Cardiac muscle cell (in vitro differentiated cells and primary cell): ENCODE data around the gene KIAA1671. TPM values are rescaled to one million over a fixed set of nuclear protein-coding genes. Genes with fewer than 3 reads are reported as not detected.

Experiments
- DNase-seq, 2 donors: peaks; one replicate each; pipeline versions ENCODE4 v3.0.0 to v3.0.0-alpha.2; 2010 to 2017; ENCODE audit warnings: low read depth in 1 of 2, low spot score in 1 of 2
- H3K27ac ChIP-seq: fragments of 200-600 bp; sonication (generic); 2 replicates; pipeline ENCODE4 v1.5.1; 2016
- H3K27me3 ChIP-seq: fragments of 200-600 bp; sonication (generic); 2 replicates; pipeline ENCODE4 v1.6.0; 2016; ENCODE audit warnings: control low read depth
- H3K36me3 ChIP-seq: fragments of 200-600 bp; sonication (generic); 2 replicates; pipeline ENCODE4 v1.5.1; 2016; ENCODE audit warnings: control low read depth
- H3K4me1 ChIP-seq: fragments of 200-600 bp; sonication (generic); 2 replicates; pipeline ENCODE4 v1.8.1; 2017; ENCODE audit warnings: low read depth, mild to moderate bottlenecking, mixed run types
- H3K4me3 ChIP-seq: fragments of 200-600 bp; sonication (generic); 2 replicates; pipeline ENCODE4 v1.5.1; 2016; ENCODE audit warnings: mild to moderate bottlenecking
- H3K9me3 ChIP-seq: fragments of 200-600 bp; sonication (generic); 2 replicates; pipeline ENCODE4 v1.5.1; 2017; ENCODE audit warnings: low read depth, mild to moderate bottlenecking, control low read depth
- polyA plus RNA-seq: library from polyadenylated mRNA; unstranded; fragments of >200 nt; fragmentation: Nextera tagmentation; extraction: Ambion mirVana; gene quantifications from 2 replicates; pipeline ENCODE4 v1.2.1, GENCODE V29; 2016
- total RNA-seq: library from RNA; depleted of rRNA; stranded (reverse); fragments of >200 nt; gene quantifications from 2 replicates; pipeline ENCODE4 v1.2.3, GENCODE V29; 2016
- TF ChIP-seq, protein P1 (sequence below): IDR thresholded peaks from 2 replicates; pipeline ENCODE4 v1.5.1; 2012; ENCODE audit warnings: low read depth, mild to moderate bottlenecking, low read length

The KIAA1671 gene
- total and polyA plus RNA-seq, 2 experiments from 2014 or later, result 10.9 to 37.3 TPM

GRCh38 chr22:25049770-25050169, 97.3 kb downstream of the KIAA1671 start:
- no peak overlapping the region for H3K4me3 ChIP-seq

DNA sequence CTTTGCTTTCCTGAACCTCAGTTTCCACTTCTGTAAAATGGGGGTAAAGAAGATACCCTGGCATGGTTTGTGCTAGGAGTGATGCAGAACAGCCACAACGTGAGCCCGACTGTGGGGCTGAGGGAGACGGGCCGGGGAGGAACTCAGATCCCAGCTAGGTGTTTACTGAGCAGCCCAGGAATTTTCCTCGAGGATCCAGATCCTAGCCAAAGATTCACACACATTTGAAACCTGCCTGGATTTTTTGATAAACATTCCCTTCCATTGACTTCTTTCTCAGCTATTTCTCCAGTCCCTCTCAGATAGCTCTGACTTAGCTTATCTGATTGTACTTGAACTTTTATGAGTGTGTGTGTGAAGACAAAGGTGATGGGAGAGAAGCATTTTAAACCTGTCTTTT, 98.0 kb downstream of the KIAA1671 start:
- peaks cover 10% of the 10 kb centered on the region for H3K36me3 ChIP-seq
- no peaks in the 10 kb centered on the region for H3K9me3 ChIP-seq
- no peak overlapping the region for H3K27ac ChIP-seq
- H3K27me3 ChIP-seq, result no peaks in the 10 kb centered on the region
- H3K4me1 ChIP-seq, result no peaks in the 10 kb centered on the region
- TF ChIP-seq, protein P1, sequence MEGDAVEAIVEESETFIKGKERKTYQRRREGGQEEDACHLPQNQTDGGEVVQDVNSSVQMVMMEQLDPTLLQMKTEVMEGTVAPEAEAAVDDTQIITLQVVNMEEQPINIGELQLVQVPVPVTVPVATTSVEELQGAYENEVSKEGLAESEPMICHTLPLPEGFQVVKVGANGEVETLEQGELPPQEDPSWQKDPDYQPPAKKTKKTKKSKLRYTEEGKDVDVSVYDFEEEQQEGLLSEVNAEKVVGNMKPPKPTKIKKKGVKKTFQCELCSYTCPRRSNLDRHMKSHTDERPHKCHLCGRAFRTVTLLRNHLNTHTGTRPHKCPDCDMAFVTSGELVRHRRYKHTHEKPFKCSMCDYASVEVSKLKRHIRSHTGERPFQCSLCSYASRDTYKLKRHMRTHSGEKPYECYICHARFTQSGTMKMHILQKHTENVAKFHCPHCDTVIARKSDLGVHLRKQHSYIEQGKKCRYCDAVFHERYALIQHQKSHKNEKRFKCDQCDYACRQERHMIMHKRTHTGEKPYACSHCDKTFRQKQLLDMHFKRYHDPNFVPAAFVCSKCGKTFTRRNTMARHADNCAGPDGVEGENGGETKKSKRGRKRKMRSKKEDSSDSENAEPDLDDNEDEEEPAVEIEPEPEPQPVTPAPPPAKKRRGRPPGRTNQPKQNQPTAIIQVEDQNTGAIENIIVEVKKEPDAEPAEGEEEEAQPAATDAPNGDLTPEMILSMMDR, result no peak
- no peak for DNase-seq
- no peak overlapping the region for H3K4me3 ChIP-seq

More at GRCh38 chr22:25049770-25050169, 97.3 kb downstream of the KIAA1671 start:
- Histone ChIP-seq H3K27me3 (no peaks in the 10 kb centered on the region), H3K27ac (no peak overlapping the region), H3K36me3 (peaks cover 10% of the 10 kb centered on the region), H3K9me3 (no peaks in the 10 kb centered on the region), H3K4me1 (no peaks in the 10 kb centered on the region)
- TF ChIP-seq, protein P1, result no peak
- no peak for DNase-seq

GRCh38 chr22:25051073-25051472, 98.6 kb downstream of the KIAA1671 start:
- Histone ChIP-seq H3K9me3 (no peaks in the 10 kb centered on the region), H3K36me3 (peaks cover 10% of the 10 kb centered on the region), H3K27ac (no peak overlapping the region), H3K4me3 (no peak overlapping the region), H3K27me3 (no peaks in the 10 kb centered on the region), H3K4me1 (no peaks in the 10 kb centered on the region)
- TF ChIP-seq, protein P1, result peak; percentile 35
- DNase-seq, result no peak

DNA sequence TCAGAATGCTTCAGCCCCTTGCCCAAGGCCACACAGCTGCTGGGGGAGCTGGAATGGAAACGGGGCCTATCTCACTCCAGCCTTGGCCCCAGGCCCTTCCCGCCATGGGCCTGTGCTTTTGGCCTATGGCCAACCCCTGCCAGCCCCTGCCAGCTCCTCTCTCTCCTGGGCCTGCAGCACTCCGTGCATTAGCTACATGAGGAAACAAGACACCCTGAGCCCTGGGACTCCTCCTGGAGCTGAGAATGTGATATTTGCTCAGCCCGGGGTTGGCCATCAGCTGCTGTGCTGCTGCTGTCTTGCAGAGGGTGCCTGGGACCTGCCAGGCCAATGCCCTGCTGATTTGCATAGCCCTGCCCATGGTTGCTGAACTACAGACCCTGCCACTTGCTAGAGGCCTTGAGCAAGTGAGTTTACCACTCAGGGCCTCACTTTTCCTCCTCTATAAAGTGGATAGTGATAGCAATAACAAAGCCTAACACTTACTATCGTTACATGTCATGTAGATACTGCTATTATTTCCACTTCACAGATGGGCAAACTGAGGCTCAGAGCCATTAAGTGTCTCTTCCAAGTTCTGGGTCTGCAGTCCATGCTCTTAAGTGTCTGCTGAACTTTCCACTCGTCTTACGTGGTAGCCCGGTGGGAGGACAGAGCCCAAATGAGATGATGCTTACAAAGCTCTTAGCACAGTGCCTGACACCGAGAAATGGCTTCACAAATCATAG, 99.6 kb downstream of the KIAA1671 start:
- H3K27me3 ChIP-seq, result no peaks in the 10 kb centered on the region
- no peak for DNase-seq
- no peaks in the 10 kb centered on the region for H3K9me3 ChIP-seq
- peaks cover 10% of the 10 kb centered on the region for H3K36me3 ChIP-seq
- H3K27ac ChIP-seq, result no peak overlapping the region
- H3K4me1 ChIP-seq, result no peaks in the 10 kb centered on the region
- no peak overlapping the region for H3K4me3 ChIP-seq
- TF ChIP-seq, protein P1, result no peak

DNA sequence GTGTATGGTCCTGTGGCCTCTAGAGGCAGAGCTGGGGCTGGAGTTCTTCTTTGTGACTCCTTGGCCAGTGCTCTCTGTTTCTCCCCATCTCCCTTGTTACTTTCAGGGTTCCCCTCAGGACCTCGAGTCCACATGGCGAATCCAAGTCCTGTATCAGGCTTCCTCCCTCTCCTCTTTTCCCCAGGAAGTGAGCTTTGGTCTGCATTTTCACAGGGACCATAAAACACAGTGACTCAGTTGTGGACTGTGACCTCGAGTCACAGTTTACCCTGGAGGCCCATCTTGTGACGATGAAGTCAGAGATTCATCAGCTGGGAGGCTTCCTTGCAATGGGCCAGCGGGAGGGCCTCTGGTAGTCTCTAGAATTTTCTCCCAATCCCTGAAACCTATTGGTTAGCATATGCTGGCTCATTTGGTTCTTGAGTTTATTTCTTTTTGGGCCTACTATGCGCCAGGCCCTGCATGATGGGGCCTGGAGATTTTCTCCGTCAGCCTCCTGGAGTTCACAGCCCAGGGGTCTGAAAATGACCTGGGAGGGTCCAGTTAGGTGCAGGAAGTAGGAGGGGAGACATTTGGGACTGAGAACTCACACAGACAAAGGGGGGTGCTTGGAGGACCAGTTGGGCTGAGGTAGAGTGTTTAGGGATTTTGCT, 100.8 kb downstream of the KIAA1671 start:
- DNase-seq, result no peak
- Histone ChIP-seq H3K4me3 (no peak overlapping the region), H3K36me3 (peaks cover 10% of the 10 kb centered on the region), H3K4me1 (no peaks in the 10 kb centered on the region), H3K27me3 (no peaks in the 10 kb centered on the region), H3K27ac (no peak overlapping the region), H3K9me3 (no peaks in the 10 kb centered on the region)
- TF ChIP-seq, protein P1, result no peak
